Activated CD4-positive, alpha-beta T cell treated with anti-CD3 and anti-CD28 coated beads, Interleukin-2, Interleukin-4, amounts not matched to agents 100 ng/mL and 50 ng/mL, durations not matched to agents 16 hours and 8 hours (primary cell): ENCODE measurements around the gene DNAJC15.

Experiments
- DNase-seq: peaks from one replicate; pipeline ENCODE4 v3.0.0-alpha.2; 2020; ENCODE audit warnings: low spot score

The DNAJC15 gene

GRCh38 chr13:43086181-43086580 is 62.8 kb downstream of the DNAJC15 start:
- DNase-seq = no peak

GRCh38 chr13:43088093-43088511 is 64.7 kb downstream of the DNAJC15 start:
- no peak for DNase-seq

DNA sequence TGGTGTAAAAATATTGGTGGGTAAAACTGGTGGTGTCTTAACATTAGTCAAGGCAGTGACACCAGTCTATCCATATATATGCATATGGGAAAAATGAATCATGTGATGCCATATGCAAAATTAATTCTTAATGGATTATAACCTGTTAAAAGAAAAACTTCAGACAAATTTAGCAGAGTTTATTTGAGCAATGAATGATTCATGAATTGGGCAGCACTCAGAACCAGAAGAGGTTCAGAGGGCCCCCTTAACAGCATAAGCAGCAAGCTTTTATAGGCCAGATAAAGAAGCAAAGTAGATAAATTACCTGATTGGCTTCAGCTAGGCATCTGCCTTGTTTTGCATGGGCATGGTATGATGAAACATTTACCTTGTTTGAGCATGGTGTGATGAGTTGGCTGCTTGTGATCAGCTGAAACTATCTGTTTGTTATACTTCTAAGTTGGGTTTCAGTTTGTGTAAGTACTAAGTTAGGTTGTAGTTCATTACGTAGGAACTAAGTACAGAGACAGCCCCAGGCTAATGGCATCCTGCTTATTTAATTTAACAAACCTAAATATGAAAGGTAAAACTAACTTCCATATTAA is 66.6 kb downstream of the DNAJC15 start:
- DNase-seq = peak; percentile 54

GRCh38 chr13:43094901-43095300 is 71.5 kb downstream of the DNAJC15 start:
- DNase-seq = peak; percentile 65

DNA sequence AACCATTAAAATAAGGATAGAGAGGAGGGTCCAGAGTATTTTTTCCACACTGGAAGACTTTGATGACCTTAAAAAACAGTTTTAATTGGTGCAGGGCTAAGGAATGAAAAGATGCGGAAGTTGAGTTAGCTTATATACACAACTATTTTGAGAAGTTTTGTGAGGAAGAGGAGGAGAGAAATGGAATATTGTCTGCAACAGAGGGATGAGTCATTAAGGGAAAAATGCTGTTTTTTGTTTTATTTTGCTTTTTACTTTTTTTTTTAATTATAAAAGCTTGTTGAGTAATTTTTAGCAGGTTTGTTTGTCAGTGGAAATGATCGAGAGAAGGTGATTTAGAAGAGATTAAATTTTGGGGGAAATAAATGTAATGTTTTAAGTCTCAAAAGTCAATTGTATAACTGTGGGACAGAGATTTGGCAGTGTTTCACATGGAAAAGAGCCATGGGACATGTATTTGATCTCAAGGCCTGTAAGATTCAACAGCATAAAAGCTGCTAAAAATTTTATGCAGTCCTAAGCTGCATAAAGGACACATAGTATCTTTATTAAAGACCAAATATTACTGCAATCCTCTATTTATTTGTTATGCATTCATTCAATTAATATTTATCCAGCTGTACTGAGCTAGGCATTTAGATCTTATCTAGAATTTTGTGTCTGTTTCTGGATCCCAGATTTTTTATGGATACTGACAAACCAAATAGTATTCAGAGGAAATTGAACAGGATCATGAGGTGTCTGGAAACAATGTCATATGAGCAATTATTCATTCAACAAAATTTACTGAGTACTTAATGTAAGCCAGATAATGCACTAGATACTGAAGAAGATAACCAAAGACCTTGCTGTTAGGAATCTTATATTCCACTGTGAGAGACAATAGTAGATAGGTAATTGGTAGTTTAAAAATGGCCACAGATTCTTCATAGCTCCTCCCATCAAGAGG is 72.7 kb downstream of the DNAJC15 start:
- DNase-seq = no peak

- no peak for DNase-seq
These were observed 77.3 kb downstream of the DNAJC15 start for GRCh38 chr13:43100667-43101066.

- no peak for DNase-seq
These were observed 78.9 kb downstream of the DNAJC15 start for GRCh38 chr13:43102304-43102703.

DNA sequence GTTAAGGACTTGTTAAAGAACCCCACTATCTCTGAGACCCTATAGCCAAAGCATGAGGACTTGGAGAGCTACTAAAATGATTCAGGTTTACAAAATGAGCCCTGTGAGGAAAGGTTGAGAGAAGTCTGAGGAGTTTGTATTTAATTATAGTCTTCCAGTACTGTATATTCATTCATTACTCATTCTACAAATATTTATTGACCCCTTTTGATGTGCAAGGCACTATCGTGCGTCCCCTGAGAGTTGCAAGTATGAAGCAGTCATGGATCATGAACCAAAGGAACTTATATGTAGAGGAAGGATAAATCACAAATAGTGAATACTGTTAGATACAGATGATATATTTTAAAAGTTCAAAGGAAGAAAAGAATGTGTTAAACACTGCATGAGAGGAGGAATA is 84.4 kb downstream of the DNAJC15 start:
- DNase-seq = no peak

DNA sequence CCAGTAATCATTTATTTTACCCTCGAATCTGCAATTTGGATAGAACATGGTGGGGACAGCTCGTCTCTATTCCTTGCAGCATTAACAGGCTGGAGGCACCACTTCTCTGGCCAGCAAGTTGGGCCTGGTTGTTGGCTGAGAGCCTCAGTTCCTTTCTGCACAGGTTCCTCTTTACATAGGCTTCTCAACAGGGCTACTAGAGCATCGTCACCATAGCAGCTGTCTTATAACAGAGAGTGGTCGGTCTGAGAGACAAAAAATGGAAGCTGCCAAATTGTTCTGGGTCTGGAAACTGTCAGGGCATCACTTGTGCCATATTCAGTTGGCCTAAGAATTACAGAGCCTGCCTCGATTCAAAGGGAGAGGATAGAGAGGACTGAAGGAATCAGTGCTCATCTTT is 86.7 kb downstream of the DNAJC15 start:
- no peak for DNase-seq

- no peak for DNase-seq
These were observed 87.3 kb downstream of the DNAJC15 start for GRCh38 chr13:43110658-43111057.

GRCh38 chr13:43111559-43112400 is 88.4 kb downstream of the DNAJC15 start:
- no peak for DNase-seq

GRCh38 chr13:43113603-43114002 is 90.2 kb downstream of the DNAJC15 start:
- no peak for DNase-seq

DNA sequence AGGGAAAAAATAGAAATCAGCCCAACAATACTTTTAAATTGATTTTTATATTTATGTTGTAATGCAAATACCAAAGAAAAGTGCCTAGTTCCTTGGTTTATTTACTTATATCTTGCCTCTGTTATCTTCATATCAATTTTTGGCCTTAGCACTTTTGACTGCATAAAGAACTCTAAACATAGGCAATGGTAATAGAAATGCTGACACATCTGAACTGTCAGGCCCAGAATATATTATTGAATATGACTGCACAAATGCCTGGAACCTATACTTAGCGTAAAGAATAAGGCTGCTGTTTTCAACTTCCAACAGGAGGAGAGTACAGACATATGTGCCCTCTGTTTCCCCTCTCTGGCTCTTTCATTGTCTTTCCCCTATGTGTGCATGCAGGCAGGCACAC is 91.1 kb downstream of the DNAJC15 start:
- DNase-seq = no peak

GRCh38 chr13:43115141-43115540 is 91.8 kb downstream of the DNAJC15 start:
- DNase-seq = no peak

GRCh38 chr13:43116242-43116641 is 92.9 kb downstream of the DNAJC15 start:
- no peak for DNase-seq

DNA sequence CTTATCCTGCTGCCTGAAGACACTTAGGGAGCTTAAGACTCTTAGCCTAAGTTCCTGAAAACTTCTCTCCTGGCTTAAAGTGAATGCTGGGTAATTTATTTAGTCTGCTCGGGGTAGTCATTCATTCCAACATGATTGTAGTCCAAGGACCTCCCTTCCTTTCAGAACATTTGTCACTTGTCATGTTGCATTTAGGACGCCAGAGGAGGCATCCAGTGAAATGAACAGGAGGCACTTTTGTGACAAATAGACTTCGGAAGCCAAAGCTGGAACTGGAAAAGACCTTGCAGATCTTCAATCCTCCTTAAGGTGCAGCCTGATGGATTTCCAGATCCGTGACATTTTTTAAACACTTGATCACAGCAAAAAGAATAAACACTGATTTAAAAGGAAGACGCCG is 95.1 kb downstream of the DNAJC15 start:
- DNase-seq = no peak

DNA sequence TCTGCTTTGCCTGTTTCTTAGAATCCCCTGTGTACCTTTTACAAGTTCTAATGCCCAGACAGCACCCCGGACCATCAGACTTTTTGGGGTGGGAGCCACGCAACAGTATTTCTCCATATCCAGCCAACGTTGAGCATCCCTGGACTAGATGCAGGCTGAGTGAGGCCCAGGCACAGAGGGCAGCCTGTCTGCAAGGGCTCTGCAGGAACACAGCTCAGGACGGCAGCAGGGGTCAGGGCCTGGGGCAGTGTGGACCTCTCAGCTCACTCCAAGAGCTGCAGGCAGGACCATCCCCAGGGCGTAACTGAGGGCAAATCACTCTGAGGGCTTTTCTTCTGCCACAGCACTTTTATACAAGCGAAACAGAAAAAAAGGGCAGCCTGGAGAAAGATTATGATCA is 95.8 kb downstream of the DNAJC15 start:
- no peak for DNase-seq

DNA sequence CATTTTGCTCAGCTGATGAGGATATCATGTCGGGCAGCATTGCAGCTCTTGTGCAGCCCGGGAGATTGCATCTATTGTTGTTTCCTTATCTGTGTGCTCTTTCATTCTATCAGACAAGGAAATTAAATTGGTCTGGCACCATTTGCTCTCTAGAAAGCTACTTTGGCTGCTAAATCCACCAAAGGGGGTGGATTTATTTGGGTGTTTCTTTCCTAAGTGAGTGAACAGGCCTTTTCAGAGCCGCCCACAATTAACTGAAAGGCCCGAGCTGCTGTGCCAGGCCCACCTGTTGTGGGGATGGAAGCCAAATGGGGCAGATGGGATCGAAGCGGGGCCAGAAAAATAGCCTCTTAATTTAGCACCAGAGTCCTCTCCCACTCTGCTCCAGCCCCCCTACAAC is 99.4 kb downstream of the DNAJC15 start:
- no peak for DNase-seq

GRCh38 chr13:43123856-43124255 is 100.5 kb downstream of the DNAJC15 start:
- DNase-seq = no peak

DNA sequence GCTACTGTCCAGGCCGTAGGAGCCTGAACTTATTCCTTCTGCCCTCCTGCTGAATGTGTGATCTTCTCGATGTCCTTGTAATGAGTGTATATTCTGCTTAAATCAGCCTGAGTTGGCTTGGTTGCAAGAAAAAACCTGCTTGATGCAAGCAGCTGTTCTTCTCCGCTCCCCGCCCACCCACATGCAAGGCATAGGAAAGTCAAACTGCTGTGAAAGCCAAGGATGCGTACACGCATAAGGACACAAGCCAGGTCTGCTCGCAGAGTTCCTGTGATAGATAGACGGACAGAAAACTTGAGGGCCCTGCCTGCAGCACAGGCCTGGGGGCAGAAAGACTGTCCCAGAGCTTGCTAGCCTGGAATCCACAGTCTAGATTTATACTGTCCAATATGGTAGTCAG is 101.1 kb downstream of the DNAJC15 start:
- no peak for DNase-seq

- DNase-seq = no peak
These were observed 103.0 kb downstream of the DNAJC15 start for GRCh38 chr13:43126420-43126819.

GRCh38 chr13:43127103-43127798 is 103.9 kb downstream of the DNAJC15 start:
- DNase-seq = no peak
